RPMI7951 (cell line): ENCODE results near the gene PRPS1L1. TPM values are rescaled to one million over a fixed set of nuclear protein-coding genes. Genes with fewer than 3 reads are reported as not detected.

Experiments used
- DNase-seq: peaks from one replicate; pipeline ENCODE4 v3.0.0-alpha.2; 2012; ENCODE audit warnings: low read depth
- total RNA-seq: library from RNA; depleted of rRNA; stranded (reverse); fragments of >200 nt; shearing (Covaris generic); gene quantifications from 2 replicates; pipeline ENCODE4 v1.2.3, GENCODE V29; 2014; rRNA removed

Gene PRPS1L1
- not detected in 2 replicates for total RNA-seq

GRCh38 chr7:18027628-18028027, at the start of gene PRPS1L1:
TSS of gene PRPS1L1 (minus strand) at chr7:18027846.
- DNase-seq, result no peak

DNA sequence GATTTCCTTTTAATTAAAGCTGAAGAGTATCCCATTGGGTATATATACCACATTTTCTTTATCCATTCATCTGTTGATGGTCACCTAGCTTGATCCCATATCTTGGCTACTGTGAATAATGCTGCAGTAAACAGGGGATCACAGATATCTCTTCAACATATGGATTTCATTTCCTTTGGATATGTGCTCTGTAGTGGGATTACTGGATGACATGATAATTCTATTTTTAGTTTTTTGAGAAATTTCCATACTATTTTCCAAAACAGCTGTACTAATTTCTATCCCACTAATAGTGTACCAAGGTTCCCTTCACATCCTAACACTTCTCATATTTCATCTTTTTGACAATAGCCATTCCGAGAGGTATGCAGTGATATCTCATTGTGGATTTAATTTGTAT, 48.8 kb upstream of the PRPS1L1 start:
- no peak for DNase-seq

DNA sequence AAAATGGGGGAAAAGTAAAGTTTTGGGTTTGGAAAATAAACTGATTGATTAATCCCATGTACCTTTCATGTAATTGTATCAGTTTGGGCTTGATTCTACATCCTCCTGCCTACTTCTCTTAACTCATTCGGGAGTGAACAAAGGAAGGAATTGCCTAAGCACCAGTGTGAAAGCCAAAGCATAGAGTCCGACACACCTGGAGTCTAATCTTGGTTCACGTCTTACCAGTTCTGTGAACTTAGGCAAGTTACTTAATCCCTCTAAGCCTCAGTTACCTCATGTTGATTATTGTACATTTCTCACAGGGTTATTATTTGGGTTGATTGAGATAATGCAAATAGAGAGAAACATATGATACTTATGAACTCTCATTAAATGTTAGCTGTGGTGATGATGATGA, 41.1 kb upstream of the PRPS1L1 start:
- no peak for DNase-seq

DNA sequence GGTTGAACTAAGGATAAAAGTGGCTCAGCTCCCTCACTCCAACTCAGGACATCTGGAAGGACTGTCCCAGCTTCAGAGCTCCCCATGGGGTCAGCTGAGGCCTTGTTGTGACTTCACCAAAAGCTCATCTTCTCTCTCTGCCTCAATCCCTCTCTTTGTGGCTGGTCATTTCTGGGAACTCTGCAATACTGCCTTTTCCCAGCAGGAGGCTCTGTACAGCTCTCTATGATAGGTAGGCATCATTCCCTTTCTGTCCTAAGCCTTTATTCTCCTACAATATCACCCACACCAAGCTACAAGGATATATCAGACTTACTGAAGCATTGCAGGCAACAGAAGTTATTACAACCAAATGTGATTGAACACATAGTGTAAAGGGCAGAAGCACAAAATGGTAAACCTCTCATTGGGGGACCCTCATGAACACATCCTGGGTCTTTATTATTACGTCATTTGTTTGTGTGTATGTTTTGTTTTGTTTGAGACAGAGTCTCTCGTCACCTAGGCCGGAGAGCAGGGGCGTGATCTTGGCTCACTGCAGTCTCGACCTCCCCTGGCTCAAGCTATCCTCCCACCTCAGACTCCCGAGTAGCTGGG, 36.7 kb upstream of the PRPS1L1 start:
- DNase-seq, result peak; percentile 37

DNA sequence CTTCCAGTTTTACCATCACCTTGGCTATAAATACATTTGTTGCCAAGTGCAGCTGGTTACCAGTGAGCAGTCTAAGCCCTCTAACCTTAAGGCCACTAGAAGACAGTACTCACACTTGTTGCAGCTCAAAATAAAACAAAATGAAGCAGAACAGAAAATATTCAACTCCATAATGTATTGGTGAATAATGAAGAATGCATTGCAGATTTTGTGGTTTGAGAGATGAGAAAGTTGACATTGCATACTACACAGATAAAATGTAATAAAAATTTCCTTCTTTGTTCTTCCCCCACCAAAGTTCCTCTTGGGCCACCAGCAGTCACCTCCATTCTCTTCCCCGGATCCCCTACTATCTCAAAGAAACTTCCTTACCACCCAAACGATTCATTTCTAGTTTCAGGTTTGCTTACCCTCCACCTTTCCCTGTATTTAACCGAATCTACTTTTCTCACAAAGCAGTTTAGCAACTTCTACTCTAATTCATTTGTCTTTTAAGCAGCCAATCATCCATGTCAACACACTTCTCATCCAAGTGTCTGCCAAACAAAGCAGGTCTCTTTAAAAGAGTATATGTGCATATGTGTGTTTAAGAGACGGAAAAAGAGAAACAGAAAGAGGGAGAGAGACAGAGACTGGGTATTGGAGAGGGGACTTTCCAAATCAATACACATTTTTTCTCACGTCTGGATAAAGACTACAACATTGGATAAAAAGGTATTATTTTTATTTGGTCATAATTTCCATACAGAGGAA, 35.7 kb upstream of the PRPS1L1 start:
- no peak for DNase-seq

- DNase-seq, result no peak
Observed at GRCh38 chr7:18059171-18059570, 31.5 kb upstream of the PRPS1L1 start.

- no peak for DNase-seq
Observed at GRCh38 chr7:18053941-18054340, 26.3 kb upstream of the PRPS1L1 start.

DNA sequence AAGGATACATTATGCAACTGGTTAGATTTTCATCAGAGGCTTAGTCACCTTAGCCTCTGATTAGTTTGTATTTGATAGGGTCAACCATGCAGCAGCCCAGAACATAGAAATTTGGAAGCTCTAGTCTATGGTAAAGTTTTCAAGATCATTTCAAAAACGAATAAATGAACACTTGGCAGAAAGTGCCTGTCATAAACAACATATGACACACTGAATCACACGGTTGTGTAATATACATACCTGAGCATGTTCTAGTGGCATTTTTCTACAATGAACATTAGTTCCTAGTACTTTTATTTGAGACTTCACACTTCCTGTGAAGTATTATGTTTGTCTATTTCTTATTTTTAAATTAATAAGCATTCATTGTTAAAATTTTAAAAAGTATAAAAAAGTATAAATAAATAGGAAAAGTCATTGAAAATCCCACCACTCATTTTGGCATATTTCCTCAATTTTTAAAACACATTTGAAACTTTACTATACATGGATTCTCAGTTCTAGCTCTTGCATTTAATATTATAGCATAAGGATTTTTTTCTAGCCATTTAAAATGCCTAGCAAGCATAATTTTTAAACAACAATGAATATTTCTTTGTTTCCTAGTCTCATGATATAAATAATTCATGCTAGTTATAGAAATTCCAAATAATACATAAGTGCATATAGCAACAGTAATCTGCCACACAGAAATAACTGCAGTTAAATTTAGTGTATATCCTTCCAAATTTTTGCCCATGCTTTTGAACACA, 25.7 kb upstream of the PRPS1L1 start:
- DNase-seq, result no peak

DNA sequence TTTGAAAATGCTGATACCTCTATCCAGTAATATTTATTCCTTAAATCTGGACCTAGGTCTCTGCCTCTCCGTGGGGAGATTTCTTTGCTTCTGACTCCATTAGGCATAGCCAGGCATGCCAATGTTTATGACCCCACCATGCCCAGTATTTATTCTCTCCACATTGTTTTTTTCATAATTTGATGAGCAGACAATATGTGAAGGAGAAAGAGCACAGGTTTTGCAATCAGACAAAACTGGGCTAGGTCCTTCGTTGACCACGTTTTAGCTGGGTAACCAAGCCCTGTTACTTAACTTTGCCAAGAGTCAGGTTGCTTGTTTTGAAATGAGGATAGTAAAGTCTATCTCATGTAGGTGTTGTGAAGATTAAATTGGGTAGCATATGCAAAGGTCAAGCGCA, 21.6 kb upstream of the PRPS1L1 start:
- DNase-seq, result no peak

GRCh38 chr7:18046601-18047000, 19.0 kb upstream of the PRPS1L1 start:
- DNase-seq, result no peak

- DNase-seq, result no peak
Observed at GRCh38 chr7:18045171-18045570, 17.5 kb upstream of the PRPS1L1 start.

DNA sequence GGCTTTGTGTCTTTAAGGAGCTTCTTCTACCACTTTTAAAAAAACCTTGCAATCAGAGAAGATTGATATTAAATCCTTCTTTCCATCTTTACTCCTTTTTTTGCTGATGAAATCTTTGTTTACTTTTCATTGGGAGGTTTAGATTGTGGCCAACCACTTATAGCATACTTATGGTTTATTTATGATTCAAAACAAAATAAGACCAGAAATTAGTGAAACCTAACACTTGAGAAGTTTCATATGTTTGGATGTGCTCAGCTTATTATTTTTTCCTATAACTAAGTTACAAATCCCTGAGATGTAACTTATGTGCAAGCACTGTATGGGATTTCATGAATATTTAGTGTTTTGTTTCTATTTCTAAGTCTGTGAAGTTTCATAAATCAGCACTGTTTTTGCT, 13.5 kb upstream of the PRPS1L1 start:
- DNase-seq, result no peak

DNA sequence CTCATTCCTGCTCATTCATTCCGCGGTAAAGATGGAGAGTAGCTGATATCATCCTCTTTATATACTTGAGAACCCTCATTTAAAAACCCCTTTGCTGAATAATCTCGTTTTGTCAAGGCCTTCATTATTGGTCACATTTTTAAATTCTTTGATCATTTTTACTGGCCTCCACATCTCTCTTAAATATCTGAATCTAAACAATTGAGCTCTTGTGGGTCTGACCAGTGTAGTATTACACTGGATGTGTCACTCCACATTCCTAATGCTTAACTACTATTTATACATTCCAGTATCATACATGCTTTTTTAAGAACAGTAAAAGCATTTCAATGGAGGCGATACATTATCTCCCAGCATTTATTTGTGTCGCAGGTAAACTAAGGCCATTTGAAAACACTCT, 12.6 kb upstream of the PRPS1L1 start:
- peak; percentile 67 for DNase-seq

- DNase-seq, result no peak
Observed at GRCh38 chr7:18038382-18038781, 10.7 kb upstream of the PRPS1L1 start.

DNA sequence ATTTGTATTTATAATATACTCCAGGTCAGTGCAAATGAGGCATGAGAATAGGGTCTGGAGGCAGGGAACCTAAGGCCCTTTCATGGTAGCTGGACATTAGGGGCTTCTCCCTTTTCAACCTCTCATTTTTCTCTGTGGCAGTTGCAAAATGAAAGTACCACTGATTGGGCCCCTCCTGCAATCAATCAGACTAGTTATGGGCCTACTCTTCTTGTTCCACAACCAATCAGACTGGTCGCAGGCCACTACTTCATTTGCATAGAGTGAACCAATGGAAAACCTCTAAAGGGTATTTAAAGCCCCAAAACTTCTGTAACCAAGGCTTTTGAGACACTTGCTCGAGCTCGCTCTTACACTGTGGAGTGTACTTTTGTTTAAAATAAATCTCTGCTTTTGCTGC, 10.0 kb upstream of the PRPS1L1 start:
- peak; percentile 37 for DNase-seq

GRCh38 chr7:18036783-18037182, 9.1 kb upstream of the PRPS1L1 start:
- DNase-seq, result no peak

DNA sequence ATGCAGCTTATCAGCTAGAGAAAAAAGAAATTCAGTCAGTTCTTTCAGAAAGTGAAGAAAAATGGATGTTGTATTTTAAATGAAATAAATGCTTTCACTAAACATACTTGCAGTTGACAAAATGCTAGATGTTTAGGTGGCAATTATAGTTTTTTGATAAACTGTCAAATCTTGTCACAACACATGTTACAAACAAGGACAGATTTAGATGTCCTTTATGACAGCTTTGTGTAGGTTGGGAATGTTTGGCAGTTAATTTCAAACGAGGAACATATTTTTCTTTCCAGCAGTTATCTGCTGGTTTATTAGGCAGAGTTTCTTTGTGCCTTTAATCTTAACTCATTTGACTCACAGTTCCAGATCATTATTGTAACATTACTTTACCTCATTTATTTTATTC, 3.1 kb upstream of the PRPS1L1 start:
- DNase-seq, result no peak

DNA sequence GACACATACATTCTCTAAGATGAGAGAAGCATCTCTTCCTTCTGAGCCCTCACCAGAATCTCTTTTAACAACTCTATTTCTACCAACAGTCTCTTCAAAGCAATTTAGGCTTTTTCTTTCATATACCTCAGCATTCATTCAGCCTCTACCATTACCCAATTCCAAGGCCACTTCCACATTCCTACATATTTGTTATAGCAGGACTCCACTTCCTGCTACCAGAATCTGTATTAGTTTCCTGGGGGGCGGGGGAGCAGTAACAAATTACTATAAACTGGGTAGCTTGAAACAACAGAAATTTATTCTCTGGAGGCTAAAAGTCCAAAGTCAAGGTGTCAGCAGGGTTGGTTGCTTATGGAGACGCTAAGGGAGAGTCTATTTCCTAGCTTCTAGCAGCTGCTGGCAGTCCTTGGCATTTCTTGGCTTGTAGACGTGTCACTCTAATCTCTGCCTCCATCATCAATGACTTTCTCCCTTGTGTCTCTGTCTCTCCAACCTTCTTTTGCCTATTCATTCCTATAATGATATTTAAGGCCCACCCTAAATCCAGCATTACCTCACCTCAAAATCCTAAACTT, 7.4 kb downstream of the PRPS1L1 start:
- peak; percentile 7 for DNase-seq

DNA sequence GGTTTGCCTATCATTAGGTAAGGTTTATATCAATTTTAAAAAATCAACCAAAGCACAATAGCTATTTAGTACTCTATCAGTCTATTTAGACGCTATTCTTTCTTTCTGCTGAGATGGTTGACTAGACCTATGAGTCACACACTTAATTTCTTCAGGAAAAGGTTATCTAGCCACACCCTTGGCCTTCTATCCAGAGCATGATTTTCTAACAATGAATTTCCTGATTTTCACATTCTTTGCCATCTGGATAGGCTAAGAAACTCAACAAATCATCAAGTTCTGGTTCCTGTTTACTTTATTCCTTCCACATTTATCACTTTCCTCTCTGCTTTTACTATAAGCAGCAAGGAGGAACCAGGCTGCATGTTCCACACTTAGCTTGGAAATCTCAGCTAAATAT, 8.1 kb downstream of the PRPS1L1 start:
- peak; percentile 71 for DNase-seq

DNA sequence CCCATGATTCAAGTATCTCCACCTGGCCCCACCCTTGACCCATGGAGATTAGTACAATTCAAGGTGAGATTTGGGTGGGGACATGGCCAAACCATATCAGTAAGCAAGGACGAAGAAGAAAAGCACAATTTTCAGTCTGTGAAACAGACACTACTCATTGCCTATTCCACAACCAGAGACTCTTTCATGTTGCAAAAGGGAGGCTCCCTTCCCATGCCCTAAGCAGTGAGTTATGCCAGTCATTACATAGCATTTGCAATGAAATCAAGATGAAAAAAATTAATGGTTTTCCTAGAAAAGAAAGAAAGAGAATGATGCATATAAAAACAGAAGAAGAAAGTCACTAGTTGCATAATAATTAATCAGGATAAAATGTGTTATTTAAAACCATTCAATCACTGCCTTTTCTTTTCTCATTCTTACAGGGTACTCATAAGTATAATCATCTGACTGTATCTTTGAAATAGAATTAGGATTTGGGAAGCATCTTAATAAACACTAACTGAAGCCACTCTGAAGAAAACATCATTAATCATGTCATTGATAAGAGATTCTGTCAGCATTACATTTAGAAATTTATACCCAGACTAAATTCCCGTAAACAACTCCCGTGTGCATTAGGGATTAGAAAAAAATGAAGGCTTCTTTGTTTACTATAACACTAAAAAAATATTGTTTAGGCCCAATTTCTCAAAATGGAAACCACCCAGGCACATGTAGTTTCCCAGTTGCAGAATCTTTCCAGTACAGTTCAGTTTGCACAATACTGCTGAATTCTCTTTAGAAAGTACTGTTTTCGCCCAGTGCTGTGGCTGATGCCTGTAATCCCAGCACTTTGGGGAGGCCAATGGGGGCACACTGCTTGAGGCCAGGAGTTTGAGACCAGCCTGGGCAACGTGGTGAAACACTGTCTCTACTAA, 9.1 kb downstream of the PRPS1L1 start:
- no peak for DNase-seq
